WI38 (cell line): ENCODE data around the gene ASCL5.

Experiments used
- H3K4me3 ChIP-seq: 2 replicates; pipeline ENCODE4 v1.5.1; 2011; ENCODE audit warnings: low read depth, mild to moderate bottlenecking, control low read depth, low read length
- TF ChIP-seq, protein P1 (sequence below): IDR thresholded peaks from 2 replicates; pipeline ENCODE4 v1.5.1; 2012; ENCODE audit warnings: low read depth, mild to moderate bottlenecking, control low read depth, low read length

ASCL5 gene

DNA sequence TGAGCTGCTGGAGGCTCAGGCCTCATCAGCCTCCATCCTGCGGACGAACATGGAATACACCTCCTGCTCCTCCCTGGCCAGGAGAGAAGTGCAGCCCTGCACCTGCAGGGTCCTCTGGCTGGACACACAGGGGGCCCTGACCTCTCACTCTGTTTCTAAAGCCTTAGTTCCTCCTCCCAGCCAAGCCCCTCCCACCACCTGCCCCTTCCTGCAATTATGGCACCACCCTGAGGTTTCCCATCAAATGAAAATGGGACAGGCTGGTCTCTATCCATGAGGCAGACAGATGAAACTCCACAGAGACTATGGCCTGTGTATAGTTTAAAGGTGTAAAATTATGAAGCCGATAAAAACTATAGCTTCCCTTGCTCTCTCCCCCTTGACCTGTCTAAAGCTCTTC lies 57.3 kb downstream of the ASCL5 start:
- TF ChIP-seq, protein P1, sequence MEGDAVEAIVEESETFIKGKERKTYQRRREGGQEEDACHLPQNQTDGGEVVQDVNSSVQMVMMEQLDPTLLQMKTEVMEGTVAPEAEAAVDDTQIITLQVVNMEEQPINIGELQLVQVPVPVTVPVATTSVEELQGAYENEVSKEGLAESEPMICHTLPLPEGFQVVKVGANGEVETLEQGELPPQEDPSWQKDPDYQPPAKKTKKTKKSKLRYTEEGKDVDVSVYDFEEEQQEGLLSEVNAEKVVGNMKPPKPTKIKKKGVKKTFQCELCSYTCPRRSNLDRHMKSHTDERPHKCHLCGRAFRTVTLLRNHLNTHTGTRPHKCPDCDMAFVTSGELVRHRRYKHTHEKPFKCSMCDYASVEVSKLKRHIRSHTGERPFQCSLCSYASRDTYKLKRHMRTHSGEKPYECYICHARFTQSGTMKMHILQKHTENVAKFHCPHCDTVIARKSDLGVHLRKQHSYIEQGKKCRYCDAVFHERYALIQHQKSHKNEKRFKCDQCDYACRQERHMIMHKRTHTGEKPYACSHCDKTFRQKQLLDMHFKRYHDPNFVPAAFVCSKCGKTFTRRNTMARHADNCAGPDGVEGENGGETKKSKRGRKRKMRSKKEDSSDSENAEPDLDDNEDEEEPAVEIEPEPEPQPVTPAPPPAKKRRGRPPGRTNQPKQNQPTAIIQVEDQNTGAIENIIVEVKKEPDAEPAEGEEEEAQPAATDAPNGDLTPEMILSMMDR, result no peak
- H3K4me3 ChIP-seq, result no peak overlapping the region

DNA sequence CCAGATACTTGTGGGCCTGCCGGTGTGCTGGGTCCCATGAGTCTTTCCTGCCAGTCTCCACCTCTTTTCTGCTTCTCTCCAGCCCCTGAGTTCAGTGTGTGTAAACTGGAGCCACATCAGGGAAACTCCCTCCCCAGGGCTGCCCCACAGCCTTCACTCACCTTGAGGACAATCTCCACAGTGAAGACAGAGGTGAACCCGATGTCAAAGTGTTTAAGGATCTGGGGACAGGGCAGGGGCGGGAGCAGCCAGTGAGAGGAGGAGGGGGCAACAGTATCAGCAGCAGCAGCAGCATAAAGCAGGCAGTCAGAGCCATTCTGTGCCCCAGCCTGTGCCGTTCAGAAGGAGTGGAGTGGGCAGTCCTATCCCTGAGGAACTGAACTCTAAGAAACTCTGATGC lies 58.0 kb downstream of the ASCL5 start:
- no peak overlapping the region for H3K4me3 ChIP-seq
- TF ChIP-seq, protein P1, result no peak

DNA sequence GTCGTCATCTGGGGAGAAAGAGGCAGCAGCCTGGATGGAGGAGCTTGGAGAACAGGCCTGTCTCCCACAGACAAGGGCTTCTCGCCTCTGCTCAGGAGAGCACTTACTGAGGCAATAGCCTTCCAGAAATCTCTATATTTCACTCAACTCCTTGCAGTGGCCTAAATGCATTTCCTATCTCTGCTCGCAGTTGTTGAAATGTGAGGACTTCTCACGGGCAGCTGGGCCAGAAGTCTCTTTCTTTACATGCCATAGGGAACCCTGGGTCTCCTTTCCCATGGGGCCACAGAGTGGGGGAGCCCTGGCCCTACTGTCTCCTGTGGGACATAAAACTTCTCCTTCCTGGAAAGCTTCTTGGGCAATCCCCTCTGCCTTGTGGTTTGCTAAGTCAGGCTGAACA lies 60.0 kb downstream of the ASCL5 start:
- H3K4me3 ChIP-seq, result no peak overlapping the region

DNA sequence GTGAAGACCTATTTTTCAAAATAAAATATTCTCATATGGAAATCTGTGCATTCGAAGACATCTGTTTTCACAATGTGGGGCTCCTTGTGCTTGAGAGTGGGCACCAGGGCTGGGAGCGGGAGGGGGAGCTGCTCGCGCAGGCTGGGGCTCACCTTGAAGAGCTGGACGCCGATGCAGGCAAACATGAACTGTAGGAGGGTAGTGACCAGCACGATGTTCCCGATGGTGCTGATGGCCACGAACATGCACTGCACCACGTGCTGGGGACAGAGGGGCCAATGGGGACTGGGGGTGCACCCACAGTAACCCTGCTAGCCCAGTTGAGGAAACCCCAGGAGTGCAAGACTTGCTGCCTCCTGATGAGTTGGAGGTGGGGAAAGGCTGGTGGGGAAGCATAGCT lies 61.3 kb downstream of the ASCL5 start:
- H3K4me3 ChIP-seq, result no peak overlapping the region
- TF ChIP-seq, protein P1, result no peak

More for the DNA sequence above, 60.0 kb downstream of the ASCL5 start:
- TF ChIP-seq, protein P1, result no peak

DNA sequence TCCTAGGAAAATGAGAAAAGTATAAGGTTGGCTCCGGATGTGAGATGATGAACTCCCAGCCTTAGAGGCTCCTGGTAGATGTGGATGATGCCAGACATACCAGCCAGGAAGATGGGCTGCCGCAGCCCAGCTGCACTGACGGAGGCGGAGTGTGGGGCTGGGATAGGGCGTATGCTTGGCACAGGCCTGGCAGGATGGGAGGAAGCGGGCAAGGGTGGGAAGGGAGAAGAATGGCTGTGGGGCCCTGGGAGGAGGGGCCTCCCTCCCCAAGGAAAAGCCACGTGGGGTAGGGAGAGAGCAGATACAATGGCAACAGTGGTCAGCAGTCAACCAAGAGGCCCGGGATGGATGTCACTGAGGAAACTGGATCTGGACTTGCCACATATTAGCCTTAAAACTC lies 62.2 kb downstream of the ASCL5 start:
- H3K4me3 ChIP-seq, result no peak overlapping the region
- TF ChIP-seq, protein P1, result no peak
